ENCODE results near the gene CNEP1R1. TPM values are rescaled to one million over a fixed set of nuclear protein-coding genes. Genes with fewer than 3 reads are reported as not detected.

CNEP1R1 gene
- total RNA-seq, 2 donors from 2014 or later: 22.6 to 24.1 TPM

Other genes with a start within 250 kb of the CNEP1R1 start
- not detected for gene ZNF423, start 169.1 kb upstream of the CNEP1R1 start, total RNA-seq
- 10 to 100 TPM; 23.3 to 46.7 TPM for gene HEATR3, start 40.7 kb downstream of the CNEP1R1 start, total RNA-seq
- gene TENT4B, start 128.1 kb downstream of the CNEP1R1 start, total RNA-seq: 10 to 100 TPM; 16.3 to 31.5 TPM
- 100 to 1,000 TPM; 156 to 173 TPM for gene ADCY7, start 241.3 kb downstream of the CNEP1R1 start, total RNA-seq